DND-41 (cell line): Measurements from ENCODE around the gene PNLIPRP3.

Experiments
- EZH2 ChIP-seq: IDR thresholded peaks from 3 replicates; pipeline ENCODE4 v1.6.1; 2012; ENCODE audit warnings: borderline replicate concordance, low read depth, mild to moderate bottlenecking, moderate library complexity, low read length, inconsistent platforms; ENCODE audit not compliant: severe bottlenecking
- TF ChIP-seq, protein P1 (sequence below): IDR thresholded peaks from 2 replicates; pipeline ENCODE4 v1.5.1; 2012; ENCODE audit warnings: borderline replicate concordance, low read length, moderate library complexity, mild to moderate bottlenecking; ENCODE audit not compliant: poor library complexity, severe bottlenecking; ENCODE audit errors: extremely low read depth

DNA sequence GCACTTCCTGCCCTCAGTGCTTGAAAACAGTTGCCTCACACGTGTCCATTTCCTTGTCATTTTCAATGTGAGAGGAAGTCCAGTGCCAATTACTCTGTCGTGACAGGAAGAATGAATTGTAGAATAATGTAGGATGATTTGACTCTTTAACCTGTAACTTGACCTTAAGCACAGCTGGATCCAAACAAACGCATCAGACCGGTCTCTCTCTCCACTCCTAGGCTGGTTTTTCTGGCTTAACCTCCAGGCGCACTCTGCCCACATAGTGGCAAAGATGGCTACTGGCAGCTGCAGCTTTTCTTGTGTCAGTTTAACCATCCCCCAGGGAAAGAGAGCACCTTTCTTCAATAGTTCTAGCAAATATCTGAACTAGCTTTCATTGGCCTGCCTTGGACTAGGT, 29.4 kb upstream of the PNLIPRP3 start:
- TF ChIP-seq EZH2 = no peak
- TF ChIP-seq, protein P1, sequence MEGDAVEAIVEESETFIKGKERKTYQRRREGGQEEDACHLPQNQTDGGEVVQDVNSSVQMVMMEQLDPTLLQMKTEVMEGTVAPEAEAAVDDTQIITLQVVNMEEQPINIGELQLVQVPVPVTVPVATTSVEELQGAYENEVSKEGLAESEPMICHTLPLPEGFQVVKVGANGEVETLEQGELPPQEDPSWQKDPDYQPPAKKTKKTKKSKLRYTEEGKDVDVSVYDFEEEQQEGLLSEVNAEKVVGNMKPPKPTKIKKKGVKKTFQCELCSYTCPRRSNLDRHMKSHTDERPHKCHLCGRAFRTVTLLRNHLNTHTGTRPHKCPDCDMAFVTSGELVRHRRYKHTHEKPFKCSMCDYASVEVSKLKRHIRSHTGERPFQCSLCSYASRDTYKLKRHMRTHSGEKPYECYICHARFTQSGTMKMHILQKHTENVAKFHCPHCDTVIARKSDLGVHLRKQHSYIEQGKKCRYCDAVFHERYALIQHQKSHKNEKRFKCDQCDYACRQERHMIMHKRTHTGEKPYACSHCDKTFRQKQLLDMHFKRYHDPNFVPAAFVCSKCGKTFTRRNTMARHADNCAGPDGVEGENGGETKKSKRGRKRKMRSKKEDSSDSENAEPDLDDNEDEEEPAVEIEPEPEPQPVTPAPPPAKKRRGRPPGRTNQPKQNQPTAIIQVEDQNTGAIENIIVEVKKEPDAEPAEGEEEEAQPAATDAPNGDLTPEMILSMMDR = no peak
